Esophagus squamous epithelium (tissue), 5 donors: Measurements from ENCODE around the gene SOX8. TPM values are rescaled to one million over a fixed set of nuclear protein-coding genes. Genes with fewer than 3 reads are reported as not detected.

Source experiments
- DNase-seq: peaks from one replicate; lab custom pipeline; 2025; lab: John Stamatoyannopoulos, UW
- H3K27ac ChIP-seq, 4 donors: fragments of 200-600 bp; sonication (generic); one replicate each; pipeline ENCODE4 v1.5.1; 2016 to 2019; ENCODE audit warnings: mild to moderate bottlenecking in 1 of 4
- H3K27me3 ChIP-seq, 4 donors: fragments of 200-600 bp; sonication (generic); 1 replicate in 3 of 4; 2 replicates in 1 of 4; pipeline versions ENCODE4 v1.5.1 to v1.6.0; 2017 to 2021; ENCODE audit warnings: antibody characterized with exemption in 1 of 4
- H3K36me3 ChIP-seq, 3 donors: fragments of 200-600 bp; sonication (generic); one replicate each; pipeline ENCODE4 v1.5.1; 2016 to 2019
- H3K4me1 ChIP-seq, 3 donors: fragments of 200-600 bp; sonication (generic); one replicate each; pipeline ENCODE4 v1.5.1; 2017 to 2019
- H3K4me3 ChIP-seq, 4 donors: fragments of 200-600 bp; sonication (generic); 1 replicate in 3 of 4; 2 replicates in 1 of 4; pipeline ENCODE4 v1.5.1; 2016 to 2019; ENCODE audit warnings: mild to moderate bottlenecking in 2 of 4, moderate library complexity in 1 of 4
- H3K9me3 ChIP-seq, 3 donors: fragments of 200-600 bp; sonication (generic); one replicate each; pipeline ENCODE4 v1.5.1; 2016 to 2019
- CTCF ChIP-seq, 6 experiments: fragments of 450-650 bp in 4 of 6; fragments of 200-600 bp in 2 of 6; sonication (generic) in 2 of 6; IDR thresholded peaks; one replicate each; pipeline ENCODE4 v1.5.1; 2016 to 2019; ENCODE audit warnings: antibody characterized with exemption in 6 of 6, mild to moderate bottlenecking in 4 of 6, moderate library complexity in 4 of 6
- POLR2A ChIP-seq, 4 donors: fragments of 450-650 bp; IDR thresholded peaks; one replicate each; pipeline ENCODE4 v1.6.1; 2017; ENCODE audit warnings: antibody characterized with exemption in 4 of 4, mild to moderate bottlenecking in 4 of 4, moderate library complexity in 3 of 4
- WGBS, 2 donors: methylation state at CpG; one replicate each; pipeline ENCODE4 v1.1.5; 2018; 5-methylcytosine and 5-hydroxymethylcytosine counted together
- intact Hi-C: fragments of 100-400 bp; cut with DNase I; formaldehyde crosslinking; loops from one replicate; pipeline ENCODE4 v1.15.0; 2022
- total RNA-seq, 4 donors: library from RNA; depleted of rRNA; stranded (reverse); fragments of >200 nt; gene quantifications; one replicate each; pipeline ENCODE4 v1.1.0, GENCODE V29; 2016
- donor health status: DM: yes; HTN: yes; CAD: no.

Gene SOX8
- total RNA-seq, 4 donors from 2014 or later, result 0.08 to 0.19 (median 0.09) TPM; not detected in 1

GRCh38 chr16:939941-940340 lies 41.6 kb upstream of the SOX8 start:
- 89 to 95% methylated on average over 11 to 12 of the region's 17 CpGs for WGBS, 2 donors
- TF ChIP-seq CTCF (IDR thresholded peaks at IDR 0.05) (no peak), POLR2A (IDR thresholded peaks at IDR 0.05) (no peak)
- Histone ChIP-seq H3K9me3 (peaks cover 0 to 20% (median 16%) of the 10 kb centered on the region in 3 donors), H3K27me3 (no peaks in the 10 kb centered on the region), H3K27ac (no peak overlapping the region), H3K4me1 (no peaks in the 10 kb centered on the region), H3K36me3 (peaks cover 0 to 68% (median 0%) of the 10 kb centered on the region in 3 donors), H3K4me3 (no peak overlapping the region)
- intact Hi-C loops, result no loop called here
- no peak for DNase-seq

- intact Hi-C loops, result no loop called here
- no peak for DNase-seq
- Histone ChIP-seq H3K9me3 (peaks cover 0 to 20% (median 16%) of the 10 kb centered on the region in 3 donors), H3K36me3 (peaks cover 0 to 80% (median 0%) of the 10 kb centered on the region in 3 donors), H3K4me1 (no peaks in the 10 kb centered on the region), H3K27ac (no peak overlapping the region), H3K4me3 (no peak overlapping the region), H3K27me3 (no peaks in the 10 kb centered on the region)
- TF ChIP-seq CTCF (IDR thresholded peaks at IDR 0.05) (no peak), POLR2A (IDR thresholded peaks at IDR 0.05) (no peak)
- WGBS, 2 donors, result 84 to 90% methylated on average over 4 of the region's 4 CpGs
These were observed 39.0 kb upstream of the SOX8 start for GRCh38 chr16:942436-943060.

- intact Hi-C loops, result no loop called here
- Histone ChIP-seq H3K27me3 (no peaks in the 10 kb centered on the region), H3K27ac (no peak overlapping the region), H3K36me3 (peaks cover 0 to 77% (median 0%) of the 10 kb centered on the region in 3 donors), H3K4me1 (no peaks in the 10 kb centered on the region), H3K4me3 (no peak overlapping the region), H3K9me3 (peaks cover 0 to 20% (median 16%) of the 10 kb centered on the region in 3 donors)
- TF ChIP-seq CTCF (IDR thresholded peaks at IDR 0.05), result no peak
- DNase-seq, result no peak
- WGBS, 2 donors, result 88 to 96% methylated on average over 2 to 4 of the region's 5 CpGs
These were observed 37.6 kb upstream of the SOX8 start for GRCh38 chr16:943971-944370.

- no peak overlapping the region for H3K27ac ChIP-seq
- H3K36me3 ChIP-seq, result peaks cover 0 to 62% (median 0%) of the 10 kb centered on the region in 3 donors
- TF ChIP-seq POLR2A (IDR thresholded peaks at IDR 0.05) (no peak), CTCF (IDR thresholded peaks at IDR 0.05) (no peak)
- no peaks in the 10 kb centered on the region for H3K4me1 ChIP-seq
- peaks cover 0 to 20% (median 16%) of the 10 kb centered on the region in 3 donors for H3K9me3 ChIP-seq
- intact Hi-C loops, result no loop called here
- H3K4me3 ChIP-seq, result no peak overlapping the region
- no peaks in the 10 kb centered on the region for H3K27me3 ChIP-seq
- DNase-seq, result no peak
- 82 to 87% methylated on average over 10 of the region's 10 CpGs for WGBS, 2 donors
These were observed 36.1 kb upstream of the SOX8 start for GRCh38 chr16:945271-946047.

GRCh38 chr16:946048-946395 lies 35.5 kb upstream of the SOX8 start:
- Histone ChIP-seq H3K9me3 (peaks cover 0 to 20% (median 16%) of the 10 kb centered on the region in 3 donors), H3K4me3 (no peak overlapping the region), H3K27ac (no peak overlapping the region), H3K36me3 (peaks cover 0 to 60% (median 0%) of the 10 kb centered on the region in 3 donors), H3K27me3 (no peaks in the 10 kb centered on the region), H3K4me1 (no peaks in the 10 kb centered on the region)
- DNase-seq, result no peak
- intact Hi-C loops, result no loop called here
- no peak for TF ChIP-seq POLR2A (IDR thresholded peaks at IDR 0.05)
- TF ChIP-seq CTCF (IDR thresholded peaks at IDR 0.05), result no peak
- 74 to 98% methylated on average over 3 to 8 of the region's 8 CpGs for WGBS, 2 donors
